Gastroesophageal sphincter (tissue), 4 donors: Measurements from ENCODE around the gene VSTM2L. TPM values are rescaled to one million over a fixed set of nuclear protein-coding genes. Genes with fewer than 3 reads are reported as not detected.

ENCODE experiments used
- ATAC-seq: fragments of 150-250 bp; one replicate; pipeline ENCODE4 v1.9.1; 2016; ENCODE audit warnings: mild to moderate bottlenecking, moderate library complexity
- H3K27ac ChIP-seq, 4 donors: fragments of 200-600 bp; sonication (generic) in 3 of 4; 1 replicate in 3 of 4; 2 replicates in 1 of 4; pipeline ENCODE4 v1.5.1; 2016 to 2019
- H3K27me3 ChIP-seq: fragments of 200-600 bp; sonication (generic); one replicate; pipeline ENCODE4 v1.5.1; 2019
- H3K36me3 ChIP-seq, 2 donors: fragments of 200-600 bp; sonication (generic); one replicate each; pipeline ENCODE4 v1.5.1; 2019; ENCODE audit warnings: control low read depth in 1 of 2
- H3K4me1 ChIP-seq, 3 donors: fragments of 200-600 bp; sonication (generic); 1 replicate in 2 of 3; 2 replicates in 1 of 3; pipeline ENCODE4 v1.5.1; 2016 to 2019; ENCODE audit warnings: control low read depth in 2 of 3
- H3K4me3 ChIP-seq, 2 donors: fragments of 200-600 bp; sonication (generic); one replicate each; pipeline ENCODE4 v1.5.1; 2019; ENCODE audit warnings: mild to moderate bottlenecking in 1 of 2, moderate library complexity in 1 of 2
- H3K9me3 ChIP-seq, 3 donors: fragments of 200-600 bp; sonication (generic); one replicate each; pipeline ENCODE4 v1.5.1; 2017 to 2019; ENCODE audit warnings: control low read depth in 2 of 3
- EP300 ChIP-seq: sonication (generic); formaldehyde crosslinking; IDR thresholded peaks from one replicate; pipeline ENCODE4 v1.6.1; 2017; ENCODE audit warnings: antibody characterized with exemption, mild to moderate bottlenecking
- POLR2A ChIP-seq, 2 donors: fragments of 450-650 bp; IDR thresholded peaks; one replicate each; pipeline ENCODE4 v1.6.1; 2017; ENCODE audit warnings: antibody characterized with exemption in 2 of 2, mild to moderate bottlenecking in 2 of 2, moderate library complexity in 1 of 2
- POLR2AphosphoS5 ChIP-seq: sonication (generic); formaldehyde crosslinking; IDR thresholded peaks from one replicate; pipeline ENCODE4 v1.6.1; 2017; ENCODE audit warnings: antibody characterized with exemption
- WGBS, 2 donors: methylation state at CpG; one replicate each; pipeline ENCODE4 v1.1.5; 2018; ENCODE audit warnings: low coverage in 1 of 2; 5-methylcytosine and 5-hydroxymethylcytosine counted together
- total RNA-seq, 4 donors: library from RNA; depleted of rRNA; stranded (reverse); fragments of >200 nt; gene quantifications; one replicate each; pipeline ENCODE4 v1.1.0, GENCODE V29; 2016
- TF ChIP-seq, protein P1 (sequence below), 4 experiments: fragments of 200-600 bp in 2 of 4; fragments of 450-650 bp in 2 of 4; sonication (generic) in 1 of 4; IDR thresholded peaks; one replicate each; pipeline ENCODE4 v1.5.1; 2017 to 2019; ENCODE audit warnings: antibody characterized with exemption in 4 of 4, mild to moderate bottlenecking in 2 of 4, moderate library complexity in 2 of 4

The VSTM2L gene
- total RNA-seq, 4 donors from 2014 or later: 0.94 to 8.5 (median 7.0) TPM

DNA sequence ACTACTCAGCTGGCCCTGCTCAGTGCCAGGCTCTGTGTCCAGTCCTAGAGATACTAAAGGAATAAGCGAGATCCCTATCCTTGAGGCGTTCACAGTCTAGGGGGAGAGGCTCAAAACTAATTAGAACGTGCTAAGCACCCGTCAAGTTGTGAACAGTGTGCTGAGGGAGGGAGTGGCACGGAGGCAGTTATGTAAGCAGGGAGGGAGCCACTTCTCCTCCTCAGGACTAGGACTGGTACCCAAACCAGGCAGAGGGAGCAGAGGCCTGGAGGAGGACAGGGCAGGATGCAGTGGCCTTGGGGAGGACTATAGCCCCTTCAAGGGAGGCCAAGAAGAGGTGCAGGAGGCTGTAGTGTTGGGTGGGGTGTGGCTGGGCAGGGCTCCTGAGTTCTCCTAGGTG lies 39.6 kb upstream of the VSTM2L start:
- Histone ChIP-seq H3K27me3 (no peaks in the 10 kb centered on the region), H3K4me1 (peaks cover 0 to 22% (median 0%) of the 10 kb centered on the region in 3 donors), H3K27ac (no peak overlapping the region), H3K9me3 (no peaks in the 10 kb centered on the region), H3K36me3 (peaks cover 0 to 67% of the 10 kb centered on the region in 2 donors), H3K4me3 (no peak overlapping the region)
- ATAC-seq: no peak
- WGBS, 2 donors: 90 to 93% methylated on average over 2 to 4 of the region's 5 CpGs
- TF ChIP-seq POLR2A (IDR thresholded peaks at IDR 0.05) (no peak), POLR2AphosphoS5 (no peak), EP300 (no peak)
- TF ChIP-seq, protein P1, sequence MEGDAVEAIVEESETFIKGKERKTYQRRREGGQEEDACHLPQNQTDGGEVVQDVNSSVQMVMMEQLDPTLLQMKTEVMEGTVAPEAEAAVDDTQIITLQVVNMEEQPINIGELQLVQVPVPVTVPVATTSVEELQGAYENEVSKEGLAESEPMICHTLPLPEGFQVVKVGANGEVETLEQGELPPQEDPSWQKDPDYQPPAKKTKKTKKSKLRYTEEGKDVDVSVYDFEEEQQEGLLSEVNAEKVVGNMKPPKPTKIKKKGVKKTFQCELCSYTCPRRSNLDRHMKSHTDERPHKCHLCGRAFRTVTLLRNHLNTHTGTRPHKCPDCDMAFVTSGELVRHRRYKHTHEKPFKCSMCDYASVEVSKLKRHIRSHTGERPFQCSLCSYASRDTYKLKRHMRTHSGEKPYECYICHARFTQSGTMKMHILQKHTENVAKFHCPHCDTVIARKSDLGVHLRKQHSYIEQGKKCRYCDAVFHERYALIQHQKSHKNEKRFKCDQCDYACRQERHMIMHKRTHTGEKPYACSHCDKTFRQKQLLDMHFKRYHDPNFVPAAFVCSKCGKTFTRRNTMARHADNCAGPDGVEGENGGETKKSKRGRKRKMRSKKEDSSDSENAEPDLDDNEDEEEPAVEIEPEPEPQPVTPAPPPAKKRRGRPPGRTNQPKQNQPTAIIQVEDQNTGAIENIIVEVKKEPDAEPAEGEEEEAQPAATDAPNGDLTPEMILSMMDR (IDR thresholded peaks at IDR 0.05): no peak

- H3K9me3 ChIP-seq: no peaks in the 10 kb centered on the region
- no peaks in the 10 kb centered on the region for H3K27me3 ChIP-seq
- peaks cover 0 to 32% (median 0%) of the 10 kb centered on the region in 3 donors for H3K4me1 ChIP-seq
- no peak overlapping the region for H3K4me3 ChIP-seq
- H3K36me3 ChIP-seq: peaks cover 0 to 76% of the 10 kb centered on the region in 2 donors
- H3K27ac ChIP-seq: no peak overlapping the region
- TF ChIP-seq EP300 (no peak), POLR2A (IDR thresholded peaks at IDR 0.05) (no peak), POLR2AphosphoS5 (no peak)
- TF ChIP-seq, protein P1 (IDR thresholded peaks at IDR 0.05): no peak
- WGBS, 2 donors: 83 to 85% methylated on average over 3 to 6 of the region's 8 CpGs
- no peak for ATAC-seq
Observed at GRCh38 chr20:37864298-37864697, 38.6 kb upstream of the VSTM2L start.

DNA sequence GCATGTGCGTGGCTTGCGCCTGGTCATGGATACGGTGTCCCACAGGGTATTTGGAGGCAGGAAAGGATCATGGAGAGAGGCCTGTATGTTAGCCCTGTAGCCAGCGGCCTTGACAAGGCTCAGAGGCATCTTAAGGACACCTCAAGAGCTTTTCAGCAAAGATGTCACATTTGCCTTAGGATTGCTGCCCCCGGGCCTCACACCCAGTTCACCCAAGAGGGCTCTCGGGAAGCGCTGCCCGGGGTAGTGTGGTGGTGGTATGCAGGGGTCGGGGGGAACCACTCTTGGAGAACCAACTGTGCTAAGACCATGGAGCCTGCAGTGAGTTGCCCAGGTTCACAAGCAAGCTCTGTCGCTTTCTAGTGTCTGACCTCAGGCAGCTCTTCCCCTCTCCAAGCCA lies 36.9 kb upstream of the VSTM2L start:
- Histone ChIP-seq H3K4me1 (peaks cover 0 to 35% (median 0%) of the 10 kb centered on the region in 3 donors), H3K4me3 (no peak overlapping the region), H3K36me3 (peaks cover 0 to 76% of the 10 kb centered on the region in 2 donors), H3K27ac (no peak overlapping the region), H3K27me3 (no peaks in the 10 kb centered on the region), H3K9me3 (no peaks in the 10 kb centered on the region)
- TF ChIP-seq POLR2AphosphoS5 (no peak), EP300 (no peak), POLR2A (IDR thresholded peaks at IDR 0.05) (no peak)
- TF ChIP-seq, protein P1 (IDR thresholded peaks at IDR 0.05): no peak
- 94% methylated on average over 3 to 9 of the region's 10 CpGs for WGBS, 2 donors
- ATAC-seq: no peak

DNA sequence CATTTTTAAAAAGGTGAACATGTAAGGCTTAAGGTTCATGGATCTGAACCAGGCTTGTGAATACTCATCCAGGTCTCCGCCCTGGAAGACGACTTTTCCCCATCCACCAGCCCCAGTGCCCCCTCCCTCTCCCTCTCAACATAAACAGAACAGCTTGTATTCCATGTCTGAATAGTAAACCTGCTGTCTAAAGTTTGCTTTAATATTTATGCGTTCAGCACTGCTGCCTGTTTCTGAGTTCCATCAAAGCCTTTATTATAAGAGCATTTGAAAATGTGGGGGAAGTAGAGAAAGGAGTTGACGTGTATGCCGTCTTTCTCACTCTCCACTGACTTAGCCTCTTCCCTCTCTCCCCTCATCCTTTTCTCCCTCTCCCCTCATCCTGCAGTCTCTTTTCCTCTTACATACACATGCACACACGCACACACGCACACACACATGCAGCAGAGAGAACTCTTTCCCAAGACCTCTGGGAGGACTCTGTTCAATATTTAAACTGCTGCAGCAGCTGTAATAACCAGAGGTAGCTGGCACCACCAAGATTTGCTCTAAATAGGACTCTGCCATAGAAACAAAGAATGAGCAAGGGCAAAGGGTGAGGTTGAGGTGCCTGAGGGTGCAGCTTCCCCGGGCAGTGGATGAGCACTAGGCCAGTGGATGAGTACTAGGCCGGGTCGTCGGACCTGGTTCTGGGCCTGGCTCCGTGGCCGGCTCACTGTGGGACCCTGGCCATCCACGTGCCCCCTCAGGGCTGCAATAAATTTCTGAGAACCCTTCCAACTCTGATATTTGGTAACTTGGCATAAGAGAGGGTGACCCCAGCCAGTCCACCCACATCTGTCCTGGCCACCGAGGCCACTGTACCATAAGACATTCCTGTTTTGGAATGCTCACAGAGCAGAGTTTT lies 35.4 kb upstream of the VSTM2L start:
- Histone ChIP-seq H3K27me3 (no peaks in the 10 kb centered on the region), H3K4me1 (peaks cover 0 to 35% (median 0%) of the 10 kb centered on the region in 3 donors), H3K4me3 (no peak overlapping the region), H3K27ac (peak overlapping the region in 3 of 4 donors; percentile 16 to 71 (median 57)), H3K36me3 (peaks cover 0 to 76% of the 10 kb centered on the region in 2 donors), H3K9me3 (no peaks in the 10 kb centered on the region)
- TF ChIP-seq POLR2A (IDR thresholded peaks at IDR 0.05): no peak
- TF ChIP-seq, protein P1 (IDR thresholded peaks at IDR 0.05): no peak
- TF ChIP-seq EP300: no peak
- no peak for TF ChIP-seq POLR2AphosphoS5
- ATAC-seq: no peak
- 58 to 61% methylated on average over 9 to 11 of the region's 15 CpGs for WGBS, 2 donors
